ENCODE results near the gene SPAG5.

SPAG5 gene

GRCh38 chr17:28541439-28541838, 57.4 kb downstream of the SPAG5 start:
- no peak for DNase-seq

GRCh38 chr17:28540231-28540630, 58.6 kb downstream of the SPAG5 start:
- DNase-seq: no peak

- DNase-seq: no peak
Measured at GRCh38 chr17:28538296-28538895, 60.4 kb downstream of the SPAG5 start.

GRCh38 chr17:28537219-28537610, 61.6 kb downstream of the SPAG5 start:
- no peak for DNase-seq

GRCh38 chr17:28536532-28537218, 62.1 kb downstream of the SPAG5 start:
- DNase-seq: no peak

GRCh38 chr17:28534740-28535375, 64.0 kb downstream of the SPAG5 start:
- DNase-seq: no peak

GRCh38 chr17:28533091-28533807, 65.6 kb downstream of the SPAG5 start:
- DNase-seq: no peak

- no peak for DNase-seq
Measured at GRCh38 chr17:28532050-28532960, 66.5 kb downstream of the SPAG5 start.

GRCh38 chr17:28530926-28531325, 67.9 kb downstream of the SPAG5 start:
- no peak for DNase-seq

- DNase-seq: no peak
Measured at GRCh38 chr17:28530250-28530649, 68.6 kb downstream of the SPAG5 start.

- no peak for DNase-seq
Measured at GRCh38 chr17:28529013-28529400, 69.8 kb downstream of the SPAG5 start.

GRCh38 chr17:28528327-28529012, 70.4 kb downstream of the SPAG5 start:
- no peak for DNase-seq

GRCh38 chr17:28527859-28528258, 71.0 kb downstream of the SPAG5 start:
- DNase-seq: no peak
